NCI-H146 treated with DMSO at 0.1 percent for 48 hours (cell line): ENCODE data around the gene NFE2.
"Not testable (repeated sequence)": the region's sequence is repeated elsewhere in the genome, so short reads cannot be mapped to it uniquely, and the experiment has no call there.

Experiments
- DNase-seq: peaks from one replicate; lab custom pipeline; 2025; ENCODE audit not compliant: unreplicated experiment; lab: John Stamatoyannopoulos, UW

Gene NFE2

GRCh38 chr12:54300732-54301427, at the start of gene NFE2:
Gene NFE2 (minus strand): TSS chr12:54301015. CDS start chr12:54295248, 5,767 bp downstream.
- DNase-seq = peak; percentile 43

- no peak for DNase-seq
Observed at GRCh38 chr12:54349679-54350078, 48.9 kb upstream of the NFE2 start.

GRCh38 chr12:54349036-54349435, 48.2 kb upstream of the NFE2 start:
- no peak for DNase-seq

GRCh38 chr12:54341378-54342300, 40.8 kb upstream of the NFE2 start:
- DNase-seq = no peak

GRCh38 chr12:54340846-54341245, 40.0 kb upstream of the NFE2 start:
- no peak for DNase-seq

- no peak for DNase-seq
Observed at GRCh38 chr12:54338698-54339296, 38.0 kb upstream of the NFE2 start.

GRCh38 chr12:54337854-54338650, 37.2 kb upstream of the NFE2 start:
- no peak for DNase-seq

GRCh38 chr12:54337280-54337842, 36.5 kb upstream of the NFE2 start:
- DNase-seq = no peak

- no peak for DNase-seq
Observed at GRCh38 chr12:54333420-54334034, 32.7 kb upstream of the NFE2 start.

GRCh38 chr12:54331461-54331860, 30.6 kb upstream of the NFE2 start:
- DNase-seq = no peak

GRCh38 chr12:54330442-54330841, 29.6 kb upstream of the NFE2 start:
- DNase-seq = no peak

GRCh38 chr12:54329759-54330158, 28.9 kb upstream of the NFE2 start:
- no peak for DNase-seq

GRCh38 chr12:54328595-54329337, 28.0 kb upstream of the NFE2 start:
- DNase-seq = no peak

GRCh38 chr12:54325442-54326109, 24.8 kb upstream of the NFE2 start:
- DNase-seq = not testable (repeated sequence)

- peak; percentile 100 for DNase-seq
Observed at GRCh38 chr12:54324617-54325441, 24.0 kb upstream of the NFE2 start, which contains the start of gene COPZ1. Gene COPZ1 (plus strand): TSS chr12:54325131. CDS start chr12:54325164, 33 bp downstream.

- DNase-seq = no peak
Observed at GRCh38 chr12:54321363-54321762, 20.5 kb upstream of the NFE2 start.

- not testable (repeated sequence) for DNase-seq
Observed at GRCh38 chr12:54312309-54312708, 11.5 kb upstream of the NFE2 start.

- no peak for DNase-seq
Observed at GRCh38 chr12:54311051-54311450, 10.2 kb upstream of the NFE2 start.
